Measurements from ENCODE around the gene RBM7. TPM values are rescaled to one million over a fixed set of nuclear protein-coding genes. Genes with fewer than 3 reads are reported as not detected.
A peak's percentile ranks its signal among the peaks of the same experiment; 100 is the strongest.

RBM7 gene
- total and polyA plus RNA-seq, 2 experiments from 2014 or later = 48.6 to 57.0 TPM

DNA sequence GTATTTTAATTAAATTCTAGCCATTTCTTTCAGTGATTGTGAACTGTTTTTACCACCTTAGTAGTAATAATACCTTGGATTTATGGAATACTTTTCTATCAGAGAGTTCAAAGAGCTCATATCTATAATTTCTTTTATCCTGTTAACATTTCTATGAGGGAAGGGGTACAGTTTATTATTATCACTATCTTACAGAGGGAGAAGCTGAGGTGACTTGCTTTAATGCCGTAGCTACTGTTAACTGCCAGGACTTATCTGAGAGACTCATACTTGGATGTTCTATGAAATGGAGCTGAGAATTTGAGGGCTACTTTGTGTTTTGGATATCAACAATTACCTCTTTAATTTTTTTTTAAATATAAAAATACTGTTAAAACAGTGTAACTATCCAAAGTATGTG, 42.1 kb downstream of the RBM7 start:
- Histone ChIP-seq H3K36me3 (ENCODE audit: low read depth) (peaks cover 44% of the 10 kb centered on the region), H3K4me1 (ENCODE audit: insufficient read depth) (peaks cover 26% of the 10 kb centered on the region), H2AFZ (no peak overlapping the region), H3K79me2 (ENCODE audit: insufficient read depth) (peaks cover 88% of the 10 kb centered on the region), H3K9me2 (ENCODE audit: insufficient read depth) (no peaks in the 10 kb centered on the region), H3K9me3 (ENCODE audit: low read depth) (no peaks in the 10 kb centered on the region), H3K4me2 (ENCODE audit: unreplicated experiment) (peak overlapping the region; percentile 96), H3K27me3 (replicated peaks; ENCODE audit: insufficient read depth) (no peaks in the 10 kb centered on the region), H4K20me1 (ENCODE audit: insufficient read depth) (peaks cover 10% of the 10 kb centered on the region; the same call in 1 of the 2 replicates), H3F3A (ENCODE audit: insufficient read depth) (peaks cover 14% of the 10 kb centered on the region), H3K4me3 (no peak overlapping the region), H3K27ac (no peak overlapping the region), H3K9ac (no peak overlapping the region)
- 91 to 95% methylated on average over 1 of the region's 1 CpG for WGBS, 2 experiments (ENCODE audit: low coverage in 1 of 2, low lambda C conversion rate in 2 of 2, missing lambda C conversion rate in 2 of 2)
- in situ Hi-C loops (cut with MboI) = no loop called here
- no peak for TF ChIP-seq EZH2 (IDR thresholded peaks at IDR 0.05; ENCODE audit: insufficient read depth, poor library complexity, severe bottlenecking)
- TF ChIP-seq EZH2phosphoT487 (IDR thresholded peaks at IDR 0.05; ENCODE audit: insufficient read depth, low read depth) = no peak
- no peak for DNase-seq

DNA sequence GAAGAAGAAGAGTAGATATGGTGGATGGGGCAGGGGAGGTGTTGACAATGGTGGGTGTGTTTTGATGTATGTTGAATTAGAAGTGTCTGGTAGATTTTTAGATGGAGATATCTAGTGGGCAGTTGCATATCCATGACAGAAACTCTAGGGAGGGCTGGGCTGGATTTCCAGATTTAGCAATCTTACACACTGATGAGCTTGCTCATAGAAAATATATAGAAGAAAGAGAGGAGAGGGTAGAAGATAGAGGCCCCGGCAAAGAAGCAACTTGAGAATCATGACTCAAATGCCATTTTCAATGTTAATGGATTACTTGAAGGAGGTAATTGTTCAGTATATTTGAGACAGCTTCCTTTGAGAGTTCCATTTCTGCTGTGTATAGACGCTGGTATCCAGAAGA, 47.0 kb downstream of the RBM7 start:
- H3K27me3 ChIP-seq (replicated peaks; ENCODE audit: insufficient read depth) = no peaks in the 10 kb centered on the region
- H3K79me2 ChIP-seq (ENCODE audit: insufficient read depth) = peaks cover 99% of the 10 kb centered on the region
- TF ChIP-seq EZH2 (IDR thresholded peaks at IDR 0.05; ENCODE audit: insufficient read depth, poor library complexity, severe bottlenecking) = no peak
- no peak for TF ChIP-seq EZH2phosphoT487 (IDR thresholded peaks at IDR 0.05; ENCODE audit: insufficient read depth, low read depth)
- no peak overlapping the region; the same call in 1 of the 2 replicates for H2AFZ ChIP-seq
- H4K20me1 ChIP-seq (ENCODE audit: insufficient read depth) = peaks cover 7% of the 10 kb centered on the region; the same call in 1 of the 2 replicates
- H3K9ac ChIP-seq = peak overlapping the region; percentile 48
- peaks cover 19% of the 10 kb centered on the region for H3K4me1 ChIP-seq (ENCODE audit: insufficient read depth)
- in situ Hi-C loops (cut with MboI) = no loop called here
- H3K9me3 ChIP-seq (ENCODE audit: low read depth) = no peaks in the 10 kb centered on the region
- H3K4me2 ChIP-seq (ENCODE audit: unreplicated experiment) = peak overlapping the region; percentile 28
- H3K36me3 ChIP-seq (ENCODE audit: low read depth) = peaks cover 67% of the 10 kb centered on the region
- WGBS, 2 experiments (ENCODE audit: low coverage in 1 of 2, low lambda C conversion rate in 2 of 2, missing lambda C conversion rate in 2 of 2) = 95% methylated on average over 2 of the region's 2 CpGs
- H3F3A ChIP-seq (ENCODE audit: insufficient read depth) = peaks cover 18% of the 10 kb centered on the region
- DNase-seq = peak; percentile 22
- no peaks in the 10 kb centered on the region for H3K9me2 ChIP-seq (ENCODE audit: insufficient read depth)
- H3K27ac ChIP-seq = peak overlapping the region; percentile 66
- H3K4me3 ChIP-seq = no peak overlapping the region

GRCh38 chr11:114447892-114448291, 47.4 kb downstream of the RBM7 start:
- H3K4me2 ChIP-seq (ENCODE audit: unreplicated experiment) = peak overlapping the region; percentile 28

GRCh38 chr11:114448749-114449482, 48.5 kb downstream of the RBM7 start:
- H3K9ac ChIP-seq = peak overlapping the region; percentile 48; the same call in 1 of the 2 replicates
- peaks cover 60% of the 10 kb centered on the region for H3K36me3 ChIP-seq (ENCODE audit: low read depth)
- peak; percentile 27 for DNase-seq
- H4K20me1 ChIP-seq (ENCODE audit: insufficient read depth) = peaks cover 6% of the 10 kb centered on the region; the same call in 1 of the 2 replicates
- no peak overlapping the region for H2AFZ ChIP-seq
- no peaks in the 10 kb centered on the region for H3K9me3 ChIP-seq (ENCODE audit: low read depth)
- H3K4me1 ChIP-seq (ENCODE audit: insufficient read depth) = peaks cover 17% of the 10 kb centered on the region
- H3F3A ChIP-seq (ENCODE audit: insufficient read depth) = peaks cover 18% of the 10 kb centered on the region
- H3K27me3 ChIP-seq (replicated peaks; ENCODE audit: insufficient read depth) = no peaks in the 10 kb centered on the region
- no peak for TF ChIP-seq EZH2 (IDR thresholded peaks at IDR 0.05; ENCODE audit: insufficient read depth, poor library complexity, severe bottlenecking)
- no peak for TF ChIP-seq EZH2phosphoT487 (IDR thresholded peaks at IDR 0.05; ENCODE audit: insufficient read depth, low read depth)
- H3K27ac ChIP-seq = peak overlapping the region; percentile 66
- H3K4me2 ChIP-seq (ENCODE audit: unreplicated experiment) = peak overlapping the region; percentile 5
- 95 to 96% methylated on average over 2 of the region's 2 CpGs for WGBS, 2 experiments (ENCODE audit: low coverage in 1 of 2, low lambda C conversion rate in 2 of 2, missing lambda C conversion rate in 2 of 2)
- in situ Hi-C loops (cut with MboI) = no loop called here
- H3K9me2 ChIP-seq (ENCODE audit: insufficient read depth) = no peaks in the 10 kb centered on the region
- peaks cover 99% of the 10 kb centered on the region for H3K79me2 ChIP-seq (ENCODE audit: insufficient read depth)
- no peak overlapping the region for H3K4me3 ChIP-seq

More at GRCh38 chr11:114447892-114448291, 47.4 kb downstream of the RBM7 start:
- Histone ChIP-seq H3K79me2 (ENCODE audit: insufficient read depth) (peaks cover 99% of the 10 kb centered on the region), H2AFZ (no peak overlapping the region; the same call in 1 of the 2 replicates), H3K36me3 (ENCODE audit: low read depth) (peaks cover 67% of the 10 kb centered on the region), H3F3A (ENCODE audit: insufficient read depth) (peaks cover 18% of the 10 kb centered on the region), H3K4me3 (0 out of 2 replicates have a peak overlapping the region, but pooled peaks have one; percentile 4), H3K4me1 (ENCODE audit: insufficient read depth) (peaks cover 17% of the 10 kb centered on the region), H4K20me1 (ENCODE audit: insufficient read depth) (peaks cover 6% of the 10 kb centered on the region; the same call in 1 of the 2 replicates), H3K27me3 (replicated peaks; ENCODE audit: insufficient read depth) (no peaks in the 10 kb centered on the region), H3K9me3 (ENCODE audit: low read depth) (no peaks in the 10 kb centered on the region), H3K9me2 (ENCODE audit: insufficient read depth) (no peaks in the 10 kb centered on the region), H3K9ac (peak overlapping the region; percentile 48), H3K27ac (peak overlapping the region; percentile 66)
- in situ Hi-C loops (cut with MboI) = no loop called here
- 53 to 54% methylated on average over 3 of the region's 3 CpGs for WGBS, 2 experiments (ENCODE audit: low coverage in 1 of 2, low lambda C conversion rate in 2 of 2, missing lambda C conversion rate in 2 of 2)
- TF ChIP-seq EZH2phosphoT487 (IDR thresholded peaks at IDR 0.05; ENCODE audit: insufficient read depth, low read depth) (no peak), EZH2 (IDR thresholded peaks at IDR 0.05; ENCODE audit: insufficient read depth, poor library complexity, severe bottlenecking) (no peak)
- DNase-seq = peak; percentile 46

Data from GM23248 (cell line).